ENCODE data around the gene PAPOLB.

The PAPOLB gene

DNA sequence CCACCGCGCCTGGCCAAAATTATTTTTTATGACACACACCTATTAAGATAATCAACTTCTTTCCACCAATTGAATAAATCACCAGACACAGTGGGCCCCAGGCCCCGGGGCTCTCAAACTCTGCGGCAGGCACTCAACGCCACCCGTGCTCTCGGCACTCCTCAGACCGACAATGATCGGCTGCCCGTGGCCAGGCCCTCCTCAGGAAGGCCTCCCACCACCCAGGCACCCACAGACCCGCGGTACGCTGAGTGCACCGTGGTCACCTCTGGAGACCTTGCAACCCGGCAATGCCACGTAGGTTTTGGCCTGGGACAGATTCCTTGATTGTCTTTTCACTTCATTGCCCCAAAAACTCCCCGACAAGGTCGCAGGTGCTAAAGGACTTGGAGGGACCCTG lies 14.8 kb upstream of the PAPOLB start:
- DNase-seq = no peak

GRCh38 chr7:4875391-4875790 lies 13.6 kb upstream of the PAPOLB start:
- no peak for DNase-seq

DNA sequence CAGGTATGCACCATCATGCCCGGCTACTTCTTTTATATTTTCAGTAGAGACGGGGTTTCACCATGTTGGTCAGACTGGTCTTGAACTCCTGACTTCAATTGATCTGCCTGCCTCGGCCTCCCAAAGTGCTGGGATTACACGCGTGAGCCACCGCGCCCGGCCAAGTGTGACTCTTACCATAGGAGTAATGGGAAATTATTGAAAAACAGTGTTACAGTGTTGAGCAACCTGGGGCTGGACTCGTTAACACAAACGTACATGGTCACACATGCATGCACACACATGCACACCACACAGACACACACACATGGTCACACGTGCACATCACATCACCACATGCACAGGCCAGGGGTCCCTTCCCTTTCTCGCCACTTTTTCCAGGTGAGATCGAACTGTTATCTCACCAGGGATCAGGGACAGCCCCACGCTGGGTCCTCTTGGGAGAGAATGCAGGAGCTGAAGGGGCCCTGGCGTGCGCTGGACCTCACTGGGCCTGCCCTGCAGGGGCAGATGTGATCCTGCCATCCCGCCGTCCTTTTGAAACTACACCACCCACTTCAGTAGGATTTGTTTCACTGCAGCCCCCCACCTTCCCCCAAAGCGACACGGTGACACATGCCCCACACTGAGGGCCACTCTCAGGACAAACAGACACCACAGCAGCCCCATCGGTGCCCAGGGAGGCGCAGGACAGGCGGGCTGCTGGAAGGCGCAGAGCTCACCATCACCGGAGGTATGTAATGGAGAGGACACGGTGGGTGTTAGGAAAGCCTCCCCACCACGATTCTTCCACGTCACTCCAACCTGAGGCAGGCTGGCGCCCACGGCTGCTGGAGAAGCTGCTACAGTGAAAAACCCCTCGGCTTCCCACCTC lies 11.5 kb upstream of the PAPOLB start:
- DNase-seq = no peak

GRCh38 chr7:4871930-4872675 lies 10.3 kb upstream of the PAPOLB start:
- no peak for DNase-seq

GRCh38 chr7:4871056-4871680 lies 9.3 kb upstream of the PAPOLB start:
- DNase-seq = no peak

DNA sequence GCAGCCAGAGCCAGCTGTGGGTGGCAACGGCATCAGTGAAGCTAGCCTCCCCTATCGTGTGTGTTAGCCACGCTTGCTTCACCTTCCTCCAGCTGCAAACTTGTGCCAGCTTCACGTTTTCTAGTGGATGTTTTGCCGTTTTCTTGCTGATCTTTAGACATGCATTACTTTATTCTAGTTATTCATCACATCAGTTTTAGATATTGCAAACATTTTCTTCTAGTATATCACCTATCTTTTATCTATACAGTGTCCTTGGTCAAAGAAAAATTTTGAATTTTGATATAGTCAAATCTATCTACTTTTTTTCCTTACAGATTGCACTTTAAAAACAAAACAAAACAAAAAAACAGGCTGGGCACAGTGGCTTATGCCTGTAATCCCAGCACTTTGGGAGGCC lies 6.7 kb upstream of the PAPOLB start:
- DNase-seq = no peak

DNA sequence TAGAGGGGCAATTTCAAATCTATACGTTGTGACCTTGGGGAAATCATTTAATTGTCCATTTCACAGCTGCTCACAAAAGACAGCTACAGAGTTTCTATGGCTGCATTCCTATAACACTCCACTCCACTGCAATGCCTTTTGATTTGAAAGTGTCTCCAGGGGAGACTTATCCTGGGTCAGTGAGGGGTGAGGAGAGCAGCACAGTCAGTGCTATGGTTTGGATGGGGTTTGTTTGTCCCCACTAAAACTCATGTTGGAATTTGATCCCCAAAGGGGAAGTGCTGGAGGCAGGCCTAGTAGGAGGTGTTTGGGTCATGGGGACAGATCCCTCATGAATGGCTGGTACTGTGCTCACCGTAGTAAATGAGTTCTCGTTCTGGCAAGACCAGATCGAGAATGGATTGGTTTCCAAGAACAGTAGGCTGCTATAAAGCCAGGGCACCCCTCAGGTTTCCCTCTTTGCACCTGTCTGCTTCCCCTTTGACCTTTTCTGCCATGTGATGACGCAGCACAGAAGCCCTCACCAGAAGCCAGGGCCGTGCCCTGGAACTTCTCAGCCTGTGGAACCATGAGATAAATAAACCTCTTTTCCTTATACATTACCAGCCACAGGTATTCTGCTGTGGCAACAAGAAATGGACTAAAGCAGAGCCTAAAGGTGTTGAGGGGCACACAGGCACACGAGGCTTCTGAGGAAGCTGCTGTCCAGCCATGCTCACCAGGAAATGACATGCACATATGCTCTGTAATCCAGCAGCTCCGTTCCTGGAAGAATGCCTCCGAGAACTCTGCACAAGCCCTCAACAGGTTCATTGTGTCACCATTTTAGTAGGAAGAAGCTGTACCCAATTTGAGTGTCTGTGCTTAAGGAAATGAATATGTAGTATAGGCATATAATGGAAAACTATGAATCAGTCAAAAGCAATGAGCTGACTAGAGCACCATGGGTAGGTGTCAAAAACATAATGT lies 5.0 kb upstream of the PAPOLB start:
- DNase-seq = no peak

DNA sequence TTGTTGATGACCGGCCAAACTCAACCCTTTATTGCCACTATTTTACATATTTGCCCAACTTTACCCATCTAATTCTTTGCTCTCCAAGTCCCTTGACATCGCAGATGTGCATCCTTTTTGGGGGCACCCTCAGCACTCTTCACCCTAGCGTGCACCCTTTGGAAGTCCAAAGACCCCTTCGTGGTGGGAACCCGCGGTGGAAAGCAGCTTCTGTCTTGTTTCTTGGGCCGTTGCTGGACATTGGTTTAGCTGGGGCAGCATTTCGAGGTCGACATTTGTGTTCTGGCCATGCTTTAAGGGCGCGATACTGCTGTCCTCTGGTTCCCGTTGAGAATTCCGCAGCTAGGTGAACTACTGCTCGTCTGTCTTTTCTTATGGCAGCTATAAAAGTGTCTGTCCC lies 326 bp upstream of the PAPOLB start:
- DNase-seq = no peak

DNA sequence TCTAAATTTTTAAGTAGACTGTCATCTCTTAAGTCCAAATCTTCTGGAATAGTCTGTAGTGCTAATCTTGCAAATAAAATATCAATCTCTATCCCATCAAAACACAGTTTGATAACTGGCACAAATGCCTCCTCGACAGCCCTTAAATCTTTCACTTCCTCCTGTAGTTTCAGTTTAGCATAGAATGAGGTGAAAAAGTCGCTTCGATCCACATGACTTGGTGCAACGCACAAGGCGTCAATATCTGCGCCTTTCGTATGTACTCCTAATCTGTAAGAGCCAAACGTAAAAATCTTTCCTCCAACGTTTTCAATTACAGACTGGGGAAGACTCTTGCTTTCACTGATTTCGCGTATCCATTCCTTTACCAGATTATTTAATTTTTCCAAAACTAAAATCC lies 603 bp downstream of the PAPOLB start:
- DNase-seq = no peak

DNA sequence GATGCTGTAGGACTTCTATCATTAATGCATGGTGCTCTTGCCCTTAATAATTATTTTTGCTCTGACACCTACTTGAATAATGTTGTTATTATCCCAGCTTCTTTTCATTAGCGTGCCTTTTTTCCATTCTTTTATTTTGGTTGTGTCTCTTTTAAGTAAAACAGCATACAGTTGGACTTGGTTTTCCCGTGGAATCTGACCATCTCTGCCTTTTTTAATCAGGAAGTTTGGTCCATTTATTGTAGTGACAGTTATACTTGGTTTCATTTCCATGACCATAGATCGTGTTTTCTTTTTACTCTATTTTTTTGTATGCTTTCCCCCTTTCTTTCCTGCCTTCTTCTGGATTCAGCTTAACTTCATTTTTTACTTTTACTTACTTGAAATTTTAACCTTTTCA lies 4.6 kb downstream of the PAPOLB start:
- DNase-seq = no peak

DNA sequence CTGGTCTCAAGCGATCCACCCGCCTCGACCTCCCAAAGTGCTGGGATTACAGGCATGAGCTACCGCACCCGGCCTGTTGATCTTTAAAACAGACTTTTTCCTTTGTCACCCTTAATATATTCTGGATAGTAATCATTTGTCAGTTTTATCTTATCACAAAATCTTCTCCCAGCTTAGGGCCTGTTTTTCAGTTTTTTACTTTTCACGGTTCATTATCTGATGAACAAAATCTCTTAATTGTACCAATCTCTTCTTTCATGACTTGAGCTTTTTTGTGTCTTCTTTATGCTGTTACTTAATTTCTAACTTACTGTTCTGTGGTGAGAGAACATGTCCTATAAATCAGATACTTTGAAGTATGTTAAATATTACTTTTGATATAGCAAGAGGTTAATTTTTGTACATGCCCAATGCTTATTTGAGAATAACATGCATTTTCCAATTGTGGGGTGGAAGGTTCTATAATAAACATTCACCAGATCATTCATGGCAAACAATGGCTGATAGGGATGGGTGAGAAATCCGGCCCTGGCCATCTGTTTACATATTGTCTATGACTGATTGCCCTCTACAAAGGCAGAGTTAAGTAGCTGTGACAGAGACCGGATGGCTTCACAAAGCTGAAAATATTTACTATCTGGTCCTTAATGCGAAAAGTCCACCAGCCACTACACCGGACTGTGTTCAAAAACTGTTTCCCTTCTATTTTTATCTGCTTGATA lies 5.3 kb downstream of the PAPOLB start:
- peak; percentile 78 for DNase-seq

DNA sequence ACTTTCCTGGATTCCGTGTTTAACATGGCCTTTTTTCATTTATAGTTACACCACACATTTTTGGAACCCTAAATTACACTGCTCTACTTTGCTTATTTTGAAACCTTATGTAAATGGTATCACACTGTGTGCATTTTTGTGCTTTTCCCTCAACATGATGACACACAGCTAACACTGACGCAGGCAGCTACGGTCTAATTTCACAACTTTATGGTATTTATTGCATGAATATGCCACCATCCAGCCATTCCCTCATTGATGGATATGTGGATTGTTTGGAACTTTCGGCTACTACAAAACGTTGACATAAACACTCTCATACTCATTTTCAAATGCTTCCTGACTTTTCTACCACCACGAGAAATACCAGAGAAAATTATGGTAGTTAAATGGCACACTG lies 6.9 kb downstream of the PAPOLB start:
- DNase-seq = no peak

GRCh38 chr7:4851459-4852422 lies 10.1 kb downstream of the PAPOLB start:
- no peak for DNase-seq

GRCh38 chr7:4850262-4850795 lies 11.5 kb downstream of the PAPOLB start:
- no peak for DNase-seq

DNA sequence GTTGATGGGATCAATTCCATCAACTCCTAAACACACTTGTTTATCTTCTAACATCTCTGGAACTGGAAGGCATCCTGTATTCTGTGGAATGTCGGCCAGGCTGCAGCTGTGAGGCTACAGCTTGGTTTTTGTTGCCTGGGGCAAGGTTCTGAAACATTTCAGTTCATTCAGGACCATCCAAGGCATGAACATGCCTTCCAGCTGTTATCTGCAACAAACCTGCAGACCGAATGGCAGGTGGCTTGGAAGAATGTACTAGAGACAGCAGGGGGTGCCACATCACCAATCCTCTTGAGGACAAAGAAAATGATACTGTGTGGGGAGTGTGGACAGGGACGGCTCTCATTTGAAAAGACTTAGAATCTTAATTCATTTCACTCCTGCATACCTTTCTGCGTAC lies 12.4 kb downstream of the PAPOLB start:
- DNase-seq = peak; percentile 97

DNA sequence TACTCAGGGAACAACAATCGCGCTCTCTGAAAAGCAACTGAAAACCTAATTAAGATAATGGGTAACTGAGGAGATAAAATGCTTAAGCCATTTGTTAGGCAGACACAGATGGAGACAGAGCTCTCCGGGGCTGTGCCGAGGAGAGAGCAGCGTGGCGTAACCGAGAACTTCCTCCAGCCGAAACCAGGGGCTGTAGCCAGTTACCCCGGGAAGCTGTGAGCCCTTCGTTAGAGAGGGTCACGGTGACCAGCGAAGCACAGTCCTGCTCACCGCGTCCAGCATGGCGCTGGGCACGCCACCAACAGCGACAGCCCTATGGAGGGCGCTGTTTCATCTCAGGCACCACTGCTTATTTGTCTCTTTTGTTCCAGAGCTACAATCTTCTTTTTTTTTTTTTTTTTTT lies 16.1 kb downstream of the PAPOLB start:
- peak; percentile 79 for DNase-seq

- no peak for DNase-seq
Observed at GRCh38 chr7:4842319-4843064, 19.3 kb downstream of the PAPOLB start.

DNA sequence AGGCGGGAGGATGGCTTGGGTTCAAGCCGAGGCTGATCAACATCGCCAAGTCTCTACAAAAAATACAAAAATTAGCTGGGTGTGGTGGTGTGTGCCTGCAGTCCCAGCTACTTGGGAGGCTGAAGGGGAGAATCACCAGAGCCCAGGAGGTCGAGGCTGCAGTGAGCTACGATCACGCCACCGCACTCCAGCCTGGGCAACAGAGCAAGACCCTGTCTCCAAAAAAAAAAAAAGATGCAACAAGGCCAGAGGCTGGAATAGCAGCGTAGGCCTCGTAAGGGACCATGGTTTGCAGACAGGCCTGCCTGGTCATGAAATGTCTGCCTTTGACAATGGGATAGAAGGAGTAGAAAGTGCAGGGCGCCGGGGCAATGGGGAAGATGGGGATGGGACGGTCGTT lies 20.0 kb downstream of the PAPOLB start:
- DNase-seq = no peak

- no peak for DNase-seq
Observed at GRCh38 chr7:4841007-4841784, 20.6 kb downstream of the PAPOLB start.
